K562 (cell line): Measurements from ENCODE around the gene LPAR3.

Source experiments
- CHD4 ChIP-seq: fragments of 200-600 bp; sonication (generic); IDR thresholded peaks from 3 replicates; pipeline ENCODE4 v1.6.1; 2012; ENCODE audit warnings: low read depth, mild to moderate bottlenecking, mixed read lengths, low read length, inconsistent platforms; ENCODE audit not compliant: insufficient read depth, insufficient replicate concordance, poor library complexity, severe bottlenecking
- CHD7 ChIP-seq: fragments of 200-600 bp; sonication (generic); IDR thresholded peaks from one replicate; pipeline ENCODE4 v1.6.1; 2012; ENCODE audit warnings: mild to moderate bottlenecking, low read depth, low read length, inconsistent platforms
- CTCF ChIP-seq, 3 experiments: IDR thresholded peaks in 2 of 3; conservative IDR thresholded peaks in 1 of 3; 2 replicates each; pipeline ENCODE4 v1.5.1; 2011 to 2012; ENCODE audit warnings: low read length in 3 of 3, mild to moderate bottlenecking in 3 of 3, control low read depth in 2 of 3, improper control_type of control experiment in 1 of 3, inconsistent platforms in 1 of 3, low read depth in 1 of 3, mixed read lengths in 1 of 3, moderate library complexity in 1 of 3; ENCODE audit not compliant: insufficient read depth in 2 of 3
- MAZ ChIP-seq, 2 experiments: fragments of 450-650 bp in 1 of 2; sonication (generic) in 1 of 2; formaldehyde crosslinking; IDR thresholded peaks in 1 of 2; conservative IDR thresholded peaks in 1 of 2; 2 replicates each; pipeline versions ENCODE4 v1.4.0 to v1.5.0; 2020; ENCODE audit warnings: mild to moderate bottlenecking in 1 of 2, missing genetic modification reagents in 1 of 2
- MCM3 ChIP-seq: fragments of 450-650 bp; IDR thresholded peaks from 2 replicates; pipeline ENCODE4 v1.6.1; 2016
- NFYB ChIP-seq: IDR thresholded peaks from 2 replicates; pipeline ENCODE4 v1.6.1; 2011; ENCODE audit warnings: mild to moderate bottlenecking, moderate library complexity; ENCODE audit not compliant: insufficient read length; ENCODE audit errors: extremely low read depth
- POLR2AphosphoS2 ChIP-seq: IDR thresholded peaks from 2 replicates; pipeline ENCODE4 v1.6.1; 2012; ENCODE audit warnings: low read length, improper control_type of control experiment
- TARDBP ChIP-seq: fragments of 450-650 bp; IDR thresholded peaks from 2 replicates; pipeline ENCODE4 v1.6.1; 2016
- ZNF174 ChIP-seq: fragments of 250-450 bp; sonication (Bioruptor Pico); IDR thresholded peaks from 2 replicates; pipeline ENCODE4 v1.4.0; 2020; ENCODE audit warnings: mild to moderate bottlenecking

- no peak for TF ChIP-seq CTCF (IDR thresholded peaks at IDR 0.05 in 2 of 3, conservative IDR thresholded peaks at IDR 0.05 in 1 of 3; ENCODE audit: insufficient read depth in 2 of 3, low read depth in 1 of 3, low read length in 3 of 3)
- TF ChIP-seq MAZ (CRISPR knock-in tag; conservative IDR thresholded peaks at IDR 0.05 in 1 of 2, IDR thresholded peaks at IDR 0.05 in 1 of 2): no peak
- TF ChIP-seq TARDBP: no peak
- no peak for TF ChIP-seq POLR2AphosphoS2
- no peak for TF ChIP-seq NFYB
- no peak for TF ChIP-seq MCM3
- no peak for TF ChIP-seq CHD4
- TF ChIP-seq ZNF174 (CRISPR knock-in tag): no peak
- no peak for TF ChIP-seq CHD7
Measured at GRCh38 chr1:84872696-84873355, 20.2 kb downstream of the LPAR3 start.
